ENCODE data around the gene GIPC2. TPM values are rescaled to one million over a fixed set of nuclear protein-coding genes. Genes with fewer than 3 reads are reported as not detected.

GIPC2 gene
- polyA plus RNA-seq, 1 donor (not counting 4 experiments of a cell fraction or from before 2014, with no cell fraction given): 0.28 TPM

DNA sequence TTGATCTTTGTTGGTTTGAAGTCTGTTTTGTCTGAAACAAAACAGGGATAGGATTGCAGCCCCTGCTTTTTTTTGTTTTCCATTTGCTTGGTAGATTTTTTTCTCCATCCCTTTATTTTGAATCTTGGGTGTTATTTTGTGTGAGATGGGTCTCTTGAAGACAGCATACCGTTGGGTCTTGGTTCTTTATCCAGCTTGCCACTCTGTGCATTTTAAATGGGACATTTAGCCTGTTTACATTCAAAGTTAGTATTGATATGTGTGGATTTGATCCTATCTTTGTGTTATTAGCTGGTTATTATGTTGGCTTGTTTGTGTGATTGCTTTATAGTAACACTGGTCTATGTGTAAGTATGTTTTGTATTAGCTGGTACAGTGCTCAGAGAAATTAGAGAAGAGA, 40.9 kb downstream of the GIPC2 start:
- no peak for TF ChIP-seq EZH2 (IDR thresholded peaks at IDR 0.05; ENCODE audit: low read length)
- TF ChIP-seq, protein P1, sequence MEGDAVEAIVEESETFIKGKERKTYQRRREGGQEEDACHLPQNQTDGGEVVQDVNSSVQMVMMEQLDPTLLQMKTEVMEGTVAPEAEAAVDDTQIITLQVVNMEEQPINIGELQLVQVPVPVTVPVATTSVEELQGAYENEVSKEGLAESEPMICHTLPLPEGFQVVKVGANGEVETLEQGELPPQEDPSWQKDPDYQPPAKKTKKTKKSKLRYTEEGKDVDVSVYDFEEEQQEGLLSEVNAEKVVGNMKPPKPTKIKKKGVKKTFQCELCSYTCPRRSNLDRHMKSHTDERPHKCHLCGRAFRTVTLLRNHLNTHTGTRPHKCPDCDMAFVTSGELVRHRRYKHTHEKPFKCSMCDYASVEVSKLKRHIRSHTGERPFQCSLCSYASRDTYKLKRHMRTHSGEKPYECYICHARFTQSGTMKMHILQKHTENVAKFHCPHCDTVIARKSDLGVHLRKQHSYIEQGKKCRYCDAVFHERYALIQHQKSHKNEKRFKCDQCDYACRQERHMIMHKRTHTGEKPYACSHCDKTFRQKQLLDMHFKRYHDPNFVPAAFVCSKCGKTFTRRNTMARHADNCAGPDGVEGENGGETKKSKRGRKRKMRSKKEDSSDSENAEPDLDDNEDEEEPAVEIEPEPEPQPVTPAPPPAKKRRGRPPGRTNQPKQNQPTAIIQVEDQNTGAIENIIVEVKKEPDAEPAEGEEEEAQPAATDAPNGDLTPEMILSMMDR (optimal IDR thresholded peaks at IDR 0.05 in 1 of 3, IDR thresholded peaks at IDR 0.05 in 1 of 3, conservative IDR thresholded peaks at IDR 0.05 in 1 of 3; ENCODE audit: extremely low read depth in 1 of 3, insufficient read depth in 2 of 3, low read length in 3 of 3): no peak
- no peaks in the 10 kb centered on the region for H3K4me1 ChIP-seq (ENCODE audit: control insufficient read depth, extremely low read depth, insufficient read depth, low read length)
- H3K4me2 ChIP-seq (ENCODE audit: control insufficient read depth, extremely low read depth, insufficient read depth, low read depth, low read length): no peak overlapping the region
- no peak overlapping the region for H3K27ac ChIP-seq (ENCODE audit: control insufficient read depth, insufficient read depth, low read length)
- H3K4me3 ChIP-seq (ENCODE audit: control insufficient read depth in 2 of 3, extremely low read depth in 1 of 3, insufficient read depth in 2 of 3, low read depth in 1 of 3, low read length in 3 of 3): no peak overlapping the region
- dilution Hi-C loops (cut with MboI; ENCODE audit: extremely low pct_ligation_motif_present, low sequenced_read_pairs): no loop called here
- FAIRE-seq: no peak
- H3K27me3 ChIP-seq (ENCODE audit: control insufficient read depth, extremely low read depth, insufficient read depth, low read length): no peaks in the 10 kb centered on the region
- no peak overlapping the region for H3K9ac ChIP-seq (ENCODE audit: control insufficient read depth, extremely low read depth, insufficient read depth, low read length)
- H2AFZ ChIP-seq (ENCODE audit: control insufficient read depth, low read length): no peak overlapping the region
- no peaks in the 10 kb centered on the region for H3K9me1 ChIP-seq (ENCODE audit: control insufficient read depth, extremely low read depth, insufficient read depth, low read length)
- no peaks in the 10 kb centered on the region for H3K9me3 ChIP-seq (ENCODE audit: control insufficient read depth, low read depth, low read length)
- no peaks in the 10 kb centered on the region for H3K79me2 ChIP-seq (ENCODE audit: control insufficient read depth, insufficient read depth, low read length)
- H4K20me1 ChIP-seq (ENCODE audit: control insufficient read depth, extremely low read depth, insufficient read depth, low read length): no peaks in the 10 kb centered on the region
- DNase-seq (ENCODE audit: low read depth, low spot score): no peak
- no peaks in the 10 kb centered on the region for H3K36me3 ChIP-seq (ENCODE audit: control insufficient read depth in 2 of 2, extremely low read depth in 1 of 2, insufficient read depth in 2 of 2, low read length in 2 of 2)

GRCh38 chr1:78088015-78088414, 42.2 kb downstream of the GIPC2 start:
- Histone ChIP-seq H3K9me3 (ENCODE audit: control insufficient read depth, low read depth, low read length) (no peaks in the 10 kb centered on the region), H3K4me1 (ENCODE audit: control insufficient read depth, extremely low read depth, insufficient read depth, low read length) (peaks cover 9% of the 10 kb centered on the region), H3K9me1 (ENCODE audit: control insufficient read depth, extremely low read depth, insufficient read depth, low read length) (no peaks in the 10 kb centered on the region), H3K79me2 (ENCODE audit: control insufficient read depth, insufficient read depth, low read length) (no peaks in the 10 kb centered on the region), H3K27me3 (ENCODE audit: control insufficient read depth, extremely low read depth, insufficient read depth, low read length) (no peaks in the 10 kb centered on the region), H2AFZ (ENCODE audit: control insufficient read depth, low read length) (no peak overlapping the region), H3K4me3 (ENCODE audit: control insufficient read depth in 2 of 3, extremely low read depth in 1 of 3, insufficient read depth in 2 of 3, low read depth in 1 of 3, low read length in 3 of 3) (no peak overlapping the region), H3K9ac (ENCODE audit: control insufficient read depth, extremely low read depth, insufficient read depth, low read length) (no peak overlapping the region), H3K27ac (ENCODE audit: control insufficient read depth, insufficient read depth, low read length) (no peak overlapping the region), H3K36me3 (ENCODE audit: control insufficient read depth in 2 of 2, extremely low read depth in 1 of 2, insufficient read depth in 2 of 2, low read length in 2 of 2) (no peaks in the 10 kb centered on the region), H4K20me1 (ENCODE audit: control insufficient read depth, extremely low read depth, insufficient read depth, low read length) (no peaks in the 10 kb centered on the region), H3K4me2 (ENCODE audit: control insufficient read depth, extremely low read depth, insufficient read depth, low read depth, low read length) (no peak overlapping the region)
- TF ChIP-seq, protein P1 (optimal IDR thresholded peaks at IDR 0.05 in 1 of 3, IDR thresholded peaks at IDR 0.05 in 1 of 3, conservative IDR thresholded peaks at IDR 0.05 in 1 of 3; ENCODE audit: extremely low read depth in 1 of 3, insufficient read depth in 2 of 3, low read length in 3 of 3): no peak
- no peak for TF ChIP-seq EZH2 (IDR thresholded peaks at IDR 0.05; ENCODE audit: low read length)
- dilution Hi-C loops (cut with MboI; ENCODE audit: extremely low pct_ligation_motif_present, low sequenced_read_pairs): no loop called here
- DNase-seq (ENCODE audit: low read depth, low spot score): no peak
- no peak for FAIRE-seq

Measured in keratinocyte (primary cell).